Stimulated activated CD4-positive, alpha-beta T cell treated with anti-CD3 and anti-CD28 coated beads, Interleukin-2, amount 100 ng/mL, for 24 hours (primary cell): ENCODE results near the gene TMTC1.

Experiments
- DNase-seq, 2 donors: peaks; one replicate each; pipeline ENCODE4 v3.0.0-alpha.2; 2020

TMTC1 gene

GRCh38 chr12:29778531-29778930, 5.2 kb downstream of the TMTC1 start:
- DNase-seq, result no peak

- no peak for DNase-seq
Observed at GRCh38 chr12:29773076-29773475, 10.7 kb downstream of the TMTC1 start.

- no peak for DNase-seq
Observed at GRCh38 chr12:29771786-29772185, 12.0 kb downstream of the TMTC1 start.

GRCh38 chr12:29771165-29771564, 12.6 kb downstream of the TMTC1 start:
- DNase-seq, result no peak

- no peak for DNase-seq
Observed at GRCh38 chr12:29769162-29769858, 14.4 kb downstream of the TMTC1 start.

- no peak for DNase-seq
Observed at GRCh38 chr12:29768372-29768771, 15.4 kb downstream of the TMTC1 start.

GRCh38 chr12:29763301-29763683, 20.4 kb downstream of the TMTC1 start:
- DNase-seq, result no peak

GRCh38 chr12:29762637-29763300, 21.0 kb downstream of the TMTC1 start:
- no peak for DNase-seq

GRCh38 chr12:29759950-29760349, 23.8 kb downstream of the TMTC1 start:
- no peak for DNase-seq

- no peak for DNase-seq
Observed at GRCh38 chr12:29756741-29757390, 26.9 kb downstream of the TMTC1 start.

- DNase-seq, result no peak
Observed at GRCh38 chr12:29754235-29755189, 29.2 kb downstream of the TMTC1 start.

GRCh38 chr12:29752121-29752520, 31.6 kb downstream of the TMTC1 start:
- DNase-seq, result no peak

GRCh38 chr12:29751676-29752075, 32.1 kb downstream of the TMTC1 start:
- no peak for DNase-seq

GRCh38 chr12:29750928-29751220, 32.9 kb downstream of the TMTC1 start:
- no peak for DNase-seq

GRCh38 chr12:29750131-29750927, 33.4 kb downstream of the TMTC1 start:
- no peak for DNase-seq

- DNase-seq, result no peak
Observed at GRCh38 chr12:29744365-29744764, 39.4 kb downstream of the TMTC1 start.

- no peak for DNase-seq
Observed at GRCh38 chr12:29743801-29744200, 39.9 kb downstream of the TMTC1 start.

- no peak for DNase-seq
Observed at GRCh38 chr12:29743077-29743476, 40.7 kb downstream of the TMTC1 start.

- DNase-seq, result no peak
Observed at GRCh38 chr12:29742646-29743045, 41.1 kb downstream of the TMTC1 start.

- DNase-seq, result no peak
Observed at GRCh38 chr12:29741342-29742241, 42.1 kb downstream of the TMTC1 start.

GRCh38 chr12:29739279-29739991, 44.3 kb downstream of the TMTC1 start:
- DNase-seq, result no peak
